ENCODE measurements around the gene TYMS. TPM values are rescaled to one million over a fixed set of nuclear protein-coding genes. Genes with fewer than 3 reads are reported as not detected.

The TYMS gene
- total RNA-seq, 3 donors from 2014 or later, result 7.2 to 42.1 (median 16.3) TPM

DNA sequence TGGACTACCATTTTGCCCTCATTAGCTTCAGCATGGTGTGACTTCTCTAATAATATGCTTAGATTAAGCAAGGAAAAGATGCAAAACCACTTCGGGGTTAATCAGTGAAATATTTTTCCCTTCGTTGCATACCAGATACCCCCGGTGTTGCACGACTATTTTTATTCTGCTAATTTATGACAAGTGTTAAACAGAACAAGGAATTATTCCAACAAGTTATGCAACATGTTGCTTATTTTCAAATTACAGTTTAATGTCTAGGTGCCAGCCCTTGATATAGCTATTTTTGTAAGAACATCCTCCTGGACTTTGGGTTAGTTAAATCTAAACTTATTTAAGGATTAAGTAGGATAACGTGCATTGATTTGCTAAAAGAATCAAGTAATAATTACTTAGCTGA is 16.3 kb downstream of the TYMS start:
- no peak overlapping the region for H3K4me3 ChIP-seq
- no peaks in the 10 kb centered on the region for H3K4me1 ChIP-seq (ENCODE audit: low read depth)
- ATAC-seq (no peak), DNase-seq (no peak)
- H3K36me3 ChIP-seq (ENCODE audit: low read depth), result no peaks in the 10 kb centered on the region
- TF ChIP-seq, protein P1, sequence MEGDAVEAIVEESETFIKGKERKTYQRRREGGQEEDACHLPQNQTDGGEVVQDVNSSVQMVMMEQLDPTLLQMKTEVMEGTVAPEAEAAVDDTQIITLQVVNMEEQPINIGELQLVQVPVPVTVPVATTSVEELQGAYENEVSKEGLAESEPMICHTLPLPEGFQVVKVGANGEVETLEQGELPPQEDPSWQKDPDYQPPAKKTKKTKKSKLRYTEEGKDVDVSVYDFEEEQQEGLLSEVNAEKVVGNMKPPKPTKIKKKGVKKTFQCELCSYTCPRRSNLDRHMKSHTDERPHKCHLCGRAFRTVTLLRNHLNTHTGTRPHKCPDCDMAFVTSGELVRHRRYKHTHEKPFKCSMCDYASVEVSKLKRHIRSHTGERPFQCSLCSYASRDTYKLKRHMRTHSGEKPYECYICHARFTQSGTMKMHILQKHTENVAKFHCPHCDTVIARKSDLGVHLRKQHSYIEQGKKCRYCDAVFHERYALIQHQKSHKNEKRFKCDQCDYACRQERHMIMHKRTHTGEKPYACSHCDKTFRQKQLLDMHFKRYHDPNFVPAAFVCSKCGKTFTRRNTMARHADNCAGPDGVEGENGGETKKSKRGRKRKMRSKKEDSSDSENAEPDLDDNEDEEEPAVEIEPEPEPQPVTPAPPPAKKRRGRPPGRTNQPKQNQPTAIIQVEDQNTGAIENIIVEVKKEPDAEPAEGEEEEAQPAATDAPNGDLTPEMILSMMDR (IDR thresholded peaks at IDR 0.05), result no peak
- intact Hi-C loops (cut with DNase I, micrococcal nuclease), result no loop called here
- H3K9me3 ChIP-seq, result no peaks in the 10 kb centered on the region

- H3K36me3 ChIP-seq (ENCODE audit: low read depth), result no peaks in the 10 kb centered on the region
- TF ChIP-seq, protein P1 (IDR thresholded peaks at IDR 0.05), result no peak
- no peak for ATAC-seq
Observed at GRCh38 chr18:675307-675706, 17.9 kb downstream of the TYMS start.

GRCh38 chr18:676069-676468 is 18.6 kb downstream of the TYMS start:
- no peak overlapping the region for H3K4me3 ChIP-seq
- no peak for DNase-seq
- no peaks in the 10 kb centered on the region for H3K9me3 ChIP-seq
- intact Hi-C loops (cut with DNase I, micrococcal nuclease), result no loop called here
- no peak for ATAC-seq
- no peaks in the 10 kb centered on the region for H3K36me3 ChIP-seq (ENCODE audit: low read depth)
- H3K4me1 ChIP-seq (ENCODE audit: low read depth), result no peaks in the 10 kb centered on the region
- TF ChIP-seq, protein P1 (IDR thresholded peaks at IDR 0.05), result no peak

More at GRCh38 chr18:675307-675706, 17.9 kb downstream of the TYMS start:
- Histone ChIP-seq H3K4me1 (ENCODE audit: low read depth) (no peaks in the 10 kb centered on the region), H3K9me3 (no peaks in the 10 kb centered on the region), H3K4me3 (no peak overlapping the region)
- DNase-seq, result no peak
- intact Hi-C loops (cut with DNase I, micrococcal nuclease), result no loop called here

GRCh38 chr18:676736-677135 is 19.3 kb downstream of the TYMS start:
- H3K9me3 ChIP-seq, result no peaks in the 10 kb centered on the region
- H3K4me3 ChIP-seq, result no peak overlapping the region
- ATAC-seq (no peak), DNase-seq (no peak)
- TF ChIP-seq, protein P1 (IDR thresholded peaks at IDR 0.05), result no peak
- intact Hi-C loops (cut with DNase I, micrococcal nuclease), result no loop called here
- no peaks in the 10 kb centered on the region for H3K4me1 ChIP-seq (ENCODE audit: low read depth)
- H3K36me3 ChIP-seq (ENCODE audit: low read depth), result no peaks in the 10 kb centered on the region

DNA sequence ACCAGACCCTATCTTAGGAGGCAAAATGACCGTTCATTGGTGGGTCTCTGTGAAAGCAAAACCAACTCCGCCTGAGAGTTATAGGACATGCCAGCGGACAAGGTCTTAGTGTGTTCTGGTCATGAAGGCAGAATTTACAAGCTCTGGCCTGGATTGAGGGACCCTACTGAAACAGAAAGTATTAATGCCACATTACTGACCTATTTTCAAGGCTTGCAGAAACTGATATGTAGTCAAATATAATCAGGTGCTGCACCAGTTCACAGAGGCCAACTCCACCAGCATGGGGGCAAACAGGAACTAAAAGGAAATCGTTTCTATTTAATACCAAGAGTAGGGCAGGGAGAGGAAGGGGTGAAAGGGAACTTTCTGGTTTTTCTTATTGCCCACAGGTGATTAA is 19.7 kb downstream of the TYMS start:
- no peak for DNase-seq
- Histone ChIP-seq H3K36me3 (ENCODE audit: low read depth) (no peaks in the 10 kb centered on the region), H3K4me3 (no peak overlapping the region), H3K4me1 (ENCODE audit: low read depth) (no peaks in the 10 kb centered on the region), H3K9me3 (no peaks in the 10 kb centered on the region)
- ATAC-seq, result no peak
- TF ChIP-seq, protein P1 (IDR thresholded peaks at IDR 0.05), result no peak
- intact Hi-C loops (cut with DNase I, micrococcal nuclease), result no loop called here

- Histone ChIP-seq H3K36me3 (ENCODE audit: low read depth) (no peaks in the 10 kb centered on the region), H3K9me3 (no peaks in the 10 kb centered on the region), H3K4me1 (ENCODE audit: low read depth) (no peaks in the 10 kb centered on the region), H3K4me3 (no peak overlapping the region)
- intact Hi-C loops (cut with DNase I, micrococcal nuclease), result no loop called here
- no peak for DNase-seq
- ATAC-seq, result no peak
- TF ChIP-seq, protein P1 (IDR thresholded peaks at IDR 0.05), result no peak
Observed at GRCh38 chr18:677951-678381, 20.5 kb downstream of the TYMS start.
